Breast epithelium (tissue), 4 donors: ENCODE measurements around the gene PPP1R2. TPM values are rescaled to one million over a fixed set of nuclear protein-coding genes. Genes with fewer than 3 reads are reported as not detected.
A peak's percentile ranks its signal among the peaks of the same experiment; 100 is the strongest.

Experiments
- DNase-seq, 2 donors: peaks; one replicate each; pipeline ENCODE4 v3.0.0-alpha.2; 2019; ENCODE audit warnings: low spot score in 2 of 2
- H3K27ac ChIP-seq, 2 donors: fragments of 200-600 bp; sonication (generic) in 1 of 2; one replicate each; pipeline ENCODE4 v1.5.1; 2016 to 2019; ENCODE audit warnings: mild to moderate bottlenecking in 1 of 2
- H3K27me3 ChIP-seq, 2 donors: fragments of 200-600 bp; sonication (generic) in 1 of 2; one replicate each; pipeline versions ENCODE4 v1.5.1 to v1.6.0; 2017 to 2019; ENCODE audit warnings: control low read depth in 1 of 2, mild to moderate bottlenecking in 1 of 2
- H3K36me3 ChIP-seq: fragments of 200-600 bp; one replicate; pipeline ENCODE4 v1.5.1; 2019
- H3K4me1 ChIP-seq, 2 donors: fragments of 200-600 bp; sonication (generic); one replicate each; pipeline ENCODE4 v1.5.1; 2016 to 2019; ENCODE audit warnings: control low read depth in 1 of 2
- H3K4me3 ChIP-seq, 3 donors: fragments of 200-600 bp; sonication (generic); 1 replicate in 2 of 3; 2 replicates in 1 of 3; pipeline ENCODE4 v1.5.1; 2016 to 2019; ENCODE audit warnings: mild to moderate bottlenecking in 3 of 3, moderate library complexity in 2 of 3
- H3K9me3 ChIP-seq, 2 donors: fragments of 200-600 bp; sonication (generic) in 1 of 2; one replicate each; pipeline ENCODE4 v1.5.1; 2016 to 2019; ENCODE audit warnings: control low read depth in 1 of 2
- POLR2A ChIP-seq: fragments of 450-650 bp; IDR thresholded peaks from one replicate; pipeline ENCODE4 v1.6.1; 2016; ENCODE audit warnings: antibody characterized with exemption, mild to moderate bottlenecking, moderate library complexity
- POLR2AphosphoS5 ChIP-seq, 3 donors: sonication (generic); formaldehyde crosslinking; IDR thresholded peaks; one replicate each; pipeline ENCODE4 v1.6.1; 2017; ENCODE audit warnings: antibody characterized with exemption in 3 of 3
- intact Hi-C: fragments of 100-400 bp; cut with DNase I; formaldehyde crosslinking; loops from one replicate; pipeline ENCODE4 v1.15.1; 2023; ENCODE audit warnings: low total_unique reads
- total RNA-seq, 3 donors: library from RNA; depleted of rRNA; stranded (reverse); fragments of >200 nt; gene quantifications; one replicate each; pipeline ENCODE4 v1.1.0, GENCODE V29; 2016
- TF ChIP-seq, protein P1 (sequence below), 3 donors: fragments of 450-650 bp; IDR thresholded peaks; one replicate each; pipeline ENCODE4 v1.5.1; 2016 to 2017; ENCODE audit warnings: antibody characterized with exemption in 3 of 3, mild to moderate bottlenecking in 3 of 3, moderate library complexity in 3 of 3

The PPP1R2 gene
- total RNA-seq, 3 donors from 2014 or later = 44.8 to 65.7 (median 61.6) TPM

DNA sequence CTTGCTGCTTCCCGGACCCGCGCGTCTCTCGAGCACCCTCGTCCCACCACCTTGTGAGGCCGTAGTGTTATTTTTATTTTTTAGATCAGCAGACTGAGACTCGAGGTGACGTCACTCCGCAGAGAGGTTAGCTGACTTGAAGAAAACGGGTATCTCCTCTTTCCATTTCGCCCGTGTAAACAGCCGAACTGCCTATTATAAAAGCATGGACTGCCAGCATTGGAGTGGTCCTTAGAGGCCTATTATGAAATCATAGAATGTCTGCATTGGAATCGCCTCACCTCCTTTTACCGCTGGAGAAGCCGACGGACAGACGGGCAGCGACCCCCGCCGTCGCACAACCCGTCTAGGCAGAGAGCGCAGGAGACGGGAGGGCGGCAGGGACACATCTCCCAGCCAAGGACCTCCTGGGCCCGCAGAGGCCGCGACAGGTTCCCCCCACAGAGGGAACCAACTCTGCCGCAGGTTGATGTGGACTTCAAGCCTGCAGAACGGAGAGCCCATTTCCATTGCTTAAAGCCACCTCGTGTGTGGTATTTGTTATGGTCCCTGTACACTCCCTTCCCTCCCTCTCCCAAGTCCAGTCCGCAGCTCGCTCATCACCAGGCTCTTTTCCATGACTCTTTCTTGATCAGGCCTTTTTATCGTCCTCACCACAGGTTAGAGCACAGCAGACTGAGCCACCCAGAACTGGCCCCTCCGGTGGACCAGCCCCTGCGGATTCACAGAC is 540 bp upstream of the PPP1R2 start:
- Histone ChIP-seq H3K4me3 (peak overlapping the region; percentile 82 to 90 (median 87)), H3K9me3 (no peaks in the 10 kb centered on the region), H3K4me1 (peaks cover 0 to 17% of the 10 kb centered on the region in 2 donors), H3K36me3 (no peaks in the 10 kb centered on the region), H3K27me3 (no peaks in the 10 kb centered on the region), H3K27ac (peak overlapping the region; percentile 94)
- intact Hi-C loops = no loop called here
- TF ChIP-seq POLR2A = no peak
- TF ChIP-seq, protein P1, sequence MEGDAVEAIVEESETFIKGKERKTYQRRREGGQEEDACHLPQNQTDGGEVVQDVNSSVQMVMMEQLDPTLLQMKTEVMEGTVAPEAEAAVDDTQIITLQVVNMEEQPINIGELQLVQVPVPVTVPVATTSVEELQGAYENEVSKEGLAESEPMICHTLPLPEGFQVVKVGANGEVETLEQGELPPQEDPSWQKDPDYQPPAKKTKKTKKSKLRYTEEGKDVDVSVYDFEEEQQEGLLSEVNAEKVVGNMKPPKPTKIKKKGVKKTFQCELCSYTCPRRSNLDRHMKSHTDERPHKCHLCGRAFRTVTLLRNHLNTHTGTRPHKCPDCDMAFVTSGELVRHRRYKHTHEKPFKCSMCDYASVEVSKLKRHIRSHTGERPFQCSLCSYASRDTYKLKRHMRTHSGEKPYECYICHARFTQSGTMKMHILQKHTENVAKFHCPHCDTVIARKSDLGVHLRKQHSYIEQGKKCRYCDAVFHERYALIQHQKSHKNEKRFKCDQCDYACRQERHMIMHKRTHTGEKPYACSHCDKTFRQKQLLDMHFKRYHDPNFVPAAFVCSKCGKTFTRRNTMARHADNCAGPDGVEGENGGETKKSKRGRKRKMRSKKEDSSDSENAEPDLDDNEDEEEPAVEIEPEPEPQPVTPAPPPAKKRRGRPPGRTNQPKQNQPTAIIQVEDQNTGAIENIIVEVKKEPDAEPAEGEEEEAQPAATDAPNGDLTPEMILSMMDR (IDR thresholded peaks at IDR 0.05) = no peak
- TF ChIP-seq POLR2AphosphoS5 (IDR thresholded peaks at IDR 0.05) = no peak
- DNase-seq = no peak

- no peaks in the 10 kb centered on the region for H3K27me3 ChIP-seq
- no peak for DNase-seq
- H3K9me3 ChIP-seq = no peaks in the 10 kb centered on the region
- peak overlapping the region; percentile 82 to 90 (median 87) for H3K4me3 ChIP-seq
- no peak for TF ChIP-seq POLR2A
- no peak for TF ChIP-seq POLR2AphosphoS5 (IDR thresholded peaks at IDR 0.05)
- TF ChIP-seq, protein P1 (IDR thresholded peaks at IDR 0.05) = no peak
- H3K27ac ChIP-seq = peak overlapping the region in 1 of 2 donors; percentile 94
- peaks cover 4% of the 10 kb centered on the region for H3K36me3 ChIP-seq
- intact Hi-C loops = no loop called here
- peaks cover 0 to 19% of the 10 kb centered on the region in 2 donors for H3K4me1 ChIP-seq
These were observed 818 bp downstream of the PPP1R2 start for GRCh38 chr3:195542316-195542697.

DNA sequence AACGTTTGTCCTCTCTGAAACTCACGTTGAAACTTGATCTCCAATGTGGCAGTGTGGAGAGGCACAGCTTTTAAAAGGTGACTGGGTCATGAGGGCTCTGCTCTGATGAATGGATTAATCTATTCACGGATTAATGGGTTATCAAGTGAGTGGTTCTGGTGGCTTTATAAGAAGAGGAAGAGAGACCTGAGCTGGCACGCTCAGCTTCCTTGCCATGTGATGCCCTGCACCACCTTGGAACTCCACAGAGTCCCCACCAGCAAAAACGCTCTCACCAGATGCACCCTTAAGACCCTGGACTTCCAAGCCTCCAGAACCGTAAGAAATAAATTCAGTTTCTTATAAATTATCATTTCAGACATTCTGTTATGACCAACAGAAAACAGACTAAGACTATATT is 2.6 kb downstream of the PPP1R2 start:
- H3K4me3 ChIP-seq = peak overlapping the region in 1 of 3 donors; percentile 90
- no peak overlapping the region for H3K27ac ChIP-seq
- H3K9me3 ChIP-seq = no peaks in the 10 kb centered on the region
- intact Hi-C loops = no loop called here
- no peak for DNase-seq
- peaks cover 4% of the 10 kb centered on the region for H3K36me3 ChIP-seq
- no peaks in the 10 kb centered on the region for H3K27me3 ChIP-seq
- TF ChIP-seq POLR2AphosphoS5 (IDR thresholded peaks at IDR 0.05) (no peak), POLR2A (no peak)
- TF ChIP-seq, protein P1 (IDR thresholded peaks at IDR 0.05) = no peak
- H3K4me1 ChIP-seq = peaks cover 0 to 15% of the 10 kb centered on the region in 2 donors

DNA sequence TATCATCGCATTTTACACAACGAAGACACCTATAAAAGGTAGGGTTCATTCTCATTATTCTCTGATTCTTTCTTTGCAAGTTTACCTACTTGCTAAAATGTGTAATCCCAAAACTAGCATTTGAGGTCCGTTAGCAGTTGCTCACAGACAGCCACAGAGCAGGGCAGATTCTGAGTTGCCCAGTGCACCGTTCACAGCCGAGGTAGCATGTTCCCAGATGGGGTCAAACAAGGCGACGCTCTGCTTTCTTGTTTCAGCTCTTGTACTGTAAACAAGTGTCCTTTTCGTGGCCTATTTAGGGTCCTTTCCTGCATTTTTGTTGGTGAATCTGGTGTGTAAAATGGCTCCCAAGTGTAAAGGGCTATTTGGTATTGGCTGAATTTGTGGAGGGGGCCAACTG is 3.1 kb downstream of the PPP1R2 start:
- peaks cover 4% of the 10 kb centered on the region for H3K36me3 ChIP-seq
- H3K4me1 ChIP-seq = peaks cover 0 to 15% of the 10 kb centered on the region in 2 donors
- TF ChIP-seq POLR2AphosphoS5 (IDR thresholded peaks at IDR 0.05) (no peak), POLR2A (no peak)
- TF ChIP-seq, protein P1 (IDR thresholded peaks at IDR 0.05) = no peak

DNA sequence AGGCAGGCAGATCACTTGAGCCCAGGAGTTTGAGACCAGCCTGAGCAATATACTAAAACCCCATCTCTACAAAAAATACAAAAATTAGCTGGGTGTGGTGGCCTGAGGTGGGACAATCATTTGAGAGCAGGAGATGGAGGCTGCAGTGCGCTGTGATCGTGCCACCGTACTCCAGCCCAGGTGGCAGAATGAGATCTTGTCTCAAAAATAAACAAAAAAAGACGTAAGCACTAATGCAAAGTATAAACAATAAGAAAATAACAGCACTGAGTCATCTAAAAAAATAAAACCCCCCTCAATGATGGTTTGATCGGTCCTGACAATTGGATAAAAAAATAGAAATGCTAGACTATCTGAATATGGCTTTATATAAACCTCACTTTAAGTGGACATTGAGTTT is 3.6 kb downstream of the PPP1R2 start:
- peaks cover 4% of the 10 kb centered on the region for H3K36me3 ChIP-seq
- no peak overlapping the region for H3K27ac ChIP-seq
- H3K4me1 ChIP-seq = peaks cover 0 to 15% of the 10 kb centered on the region in 2 donors
- no peak for TF ChIP-seq POLR2A
- no peak for TF ChIP-seq POLR2AphosphoS5 (IDR thresholded peaks at IDR 0.05)
- no peak for DNase-seq
- no peaks in the 10 kb centered on the region for H3K9me3 ChIP-seq
- intact Hi-C loops = no loop called here
- H3K27me3 ChIP-seq = no peaks in the 10 kb centered on the region
- no peak overlapping the region for H3K4me3 ChIP-seq

More for the DNA sequence above, 3.1 kb downstream of the PPP1R2 start:
- peak overlapping the region in 1 of 3 donors; percentile 90 for H3K4me3 ChIP-seq
- DNase-seq = no peak
- intact Hi-C loops = no loop called here
- H3K27me3 ChIP-seq = no peaks in the 10 kb centered on the region
- no peak overlapping the region for H3K27ac ChIP-seq
- H3K9me3 ChIP-seq = no peaks in the 10 kb centered on the region
